NCI-H524 treated with DMSO at 0.1 percent for 48 hours (cell line): Measurements from ENCODE around the gene THSD4.
"Not testable (repeated sequence)": the region's sequence is repeated elsewhere in the genome, so short reads cannot be mapped to it uniquely, and the experiment has no call there.

Experiments
- DNase-seq: peaks from one replicate; lab custom pipeline; 2025; lab: John Stamatoyannopoulos, UW

The THSD4 gene

DNA sequence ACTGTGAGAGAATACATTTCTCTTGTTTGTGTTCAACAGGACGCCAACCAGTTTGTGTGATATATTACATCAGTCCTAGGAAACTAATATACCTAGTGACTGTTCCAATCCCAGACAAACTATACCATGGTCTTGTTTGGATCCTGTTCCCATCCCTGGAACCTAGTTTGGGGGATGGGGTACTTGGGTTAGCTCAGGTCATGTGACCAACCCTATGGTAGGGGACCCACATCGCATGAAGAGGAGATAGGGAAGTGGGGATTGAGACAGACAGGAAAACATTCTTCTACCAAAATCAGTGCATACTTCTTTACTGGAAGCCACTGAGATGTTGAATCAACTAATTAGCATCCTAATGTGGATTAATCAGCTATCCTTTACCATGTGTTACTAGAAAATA, 146.1 kb downstream of the THSD4 start:
- no peak for DNase-seq

DNA sequence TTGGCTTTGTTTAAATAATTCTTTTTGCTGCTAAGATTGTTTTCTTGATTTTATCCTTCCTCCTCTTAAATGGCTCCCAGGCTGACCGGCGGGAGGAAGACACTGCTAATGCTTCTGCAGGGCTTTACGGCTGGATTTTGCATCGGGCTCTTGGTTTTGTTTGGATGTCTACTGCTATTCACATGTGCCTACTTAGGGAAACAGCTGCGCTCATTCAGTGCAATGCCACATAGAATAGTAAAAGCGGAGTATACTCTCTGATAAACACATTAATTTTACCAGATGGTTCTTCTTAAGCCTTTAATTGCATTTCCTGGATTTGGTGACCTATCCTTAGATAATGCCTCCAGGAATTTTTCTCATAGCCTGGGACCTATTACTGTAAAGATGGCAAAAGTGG, 146.6 kb downstream of the THSD4 start:
- DNase-seq: peak; percentile 80

- DNase-seq: no peak
Observed at GRCh38 chr15:71262599-71262998, 147.3 kb downstream of the THSD4 start.

GRCh38 chr15:71265606-71266005, 150.3 kb downstream of the THSD4 start:
- DNase-seq: not testable (repeated sequence)

GRCh38 chr15:71271327-71271726, 156.1 kb downstream of the THSD4 start:
- DNase-seq: no peak

DNA sequence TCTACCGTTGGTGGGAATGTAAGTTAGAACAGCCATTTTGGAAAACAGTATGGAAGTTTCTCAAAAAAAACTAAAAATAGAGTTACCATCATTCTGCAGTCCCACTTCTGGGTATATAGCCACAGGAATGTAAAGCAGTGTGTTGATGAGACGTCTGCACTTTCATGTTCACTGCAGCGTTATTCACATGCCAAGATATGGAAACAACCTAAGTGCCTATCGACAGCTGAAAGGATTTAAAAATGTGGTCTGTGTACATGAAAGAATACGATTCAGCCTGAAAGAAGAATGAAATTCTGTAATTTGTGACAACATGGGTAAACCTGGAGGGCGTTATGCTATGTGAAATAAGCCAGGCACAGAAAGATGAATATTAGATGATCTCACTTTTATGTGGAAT, 157.7 kb downstream of the THSD4 start:
- no peak for DNase-seq

- DNase-seq: no peak
Observed at GRCh38 chr15:71273731-71274447, 158.6 kb downstream of the THSD4 start.

GRCh38 chr15:71274448-71274798, 159.2 kb downstream of the THSD4 start:
- no peak for DNase-seq

- DNase-seq: no peak
Observed at GRCh38 chr15:71275098-71275497, 159.8 kb downstream of the THSD4 start.

GRCh38 chr15:71275566-71276335, 160.5 kb downstream of the THSD4 start:
- no peak for DNase-seq

DNA sequence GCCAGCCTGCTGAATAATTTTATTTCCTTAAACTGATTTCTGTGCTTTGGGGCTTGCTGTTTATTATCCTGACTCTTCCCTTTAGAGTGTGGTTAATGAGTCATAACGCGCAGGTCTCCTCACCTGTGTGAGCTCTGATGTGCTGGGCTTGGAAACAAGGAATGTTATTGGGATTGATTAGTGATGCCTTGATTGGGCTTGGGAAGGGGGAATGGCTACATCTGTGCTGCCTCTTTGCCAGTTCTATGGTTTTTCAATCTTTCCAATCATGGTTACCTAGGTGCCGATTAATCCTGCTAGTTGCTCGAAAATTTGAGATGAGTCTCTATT, 161.0 kb downstream of the THSD4 start:
- no peak for DNase-seq

- no peak for DNase-seq
Observed at GRCh38 chr15:71278989-71279756, 163.9 kb downstream of the THSD4 start.

GRCh38 chr15:71279757-71280141, 164.5 kb downstream of the THSD4 start:
- no peak for DNase-seq

GRCh38 chr15:71280206-71280605, 164.9 kb downstream of the THSD4 start:
- no peak for DNase-seq

DNA sequence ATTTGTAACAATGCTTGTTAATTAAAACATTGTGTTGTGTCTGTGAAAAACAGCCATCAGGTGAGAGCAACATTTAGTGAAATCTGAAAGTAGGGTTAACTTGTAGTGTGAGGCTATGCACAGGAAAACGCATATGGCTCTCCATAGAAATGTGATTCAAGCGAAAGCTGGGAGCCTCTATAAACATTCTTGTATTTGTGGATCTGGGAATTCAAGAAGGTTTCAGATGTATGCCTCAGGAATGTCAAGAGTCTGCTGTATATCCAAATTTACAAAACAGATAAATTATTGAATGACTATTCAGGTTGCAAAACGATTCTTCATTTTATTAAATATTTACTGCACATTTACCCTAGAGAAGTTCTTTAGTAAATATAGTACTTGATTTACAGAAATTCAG, 166.0 kb downstream of the THSD4 start:
- no peak for DNase-seq

- no peak for DNase-seq
Observed at GRCh38 chr15:71282076-71282475, 166.8 kb downstream of the THSD4 start.

GRCh38 chr15:71288348-71288955, 173.2 kb downstream of the THSD4 start:
- DNase-seq: no peak

- DNase-seq: no peak
Observed at GRCh38 chr15:71290002-71290401, 174.7 kb downstream of the THSD4 start.

- DNase-seq: no peak
Observed at GRCh38 chr15:71290881-71291635, 175.8 kb downstream of the THSD4 start.

GRCh38 chr15:71291723-71292122, 176.5 kb downstream of the THSD4 start:
- no peak for DNase-seq

- DNase-seq: no peak
Observed at GRCh38 chr15:71293723-71294122, 178.5 kb downstream of the THSD4 start.
